Astrocyte of the cerebellum (primary cell): ENCODE data around the gene SLC2A9.

ENCODE experiments used
- DNase-seq: peaks from one replicate; pipeline ENCODE4 v3.0.0-alpha.2; 2011; ENCODE audit warnings: low read depth
- H3K4me3 ChIP-seq: 2 replicates; pipeline ENCODE4 v1.5.1; 2011; ENCODE audit warnings: mild to moderate bottlenecking, low read depth, low read length, moderate library complexity
- CTCF ChIP-seq: IDR thresholded peaks from 2 replicates; pipeline ENCODE4 v1.5.1; 2012; ENCODE audit warnings: low read length, low read depth, moderate library complexity, mild to moderate bottlenecking; ENCODE audit errors: missing control alignments
- in situ Hi-C: cut with HindIII; loops from 2 replicates; pipeline ENCODE4 v1.10.0; 2017; ENCODE audit warnings: low sequenced_read_pairs

SLC2A9 gene

GRCh38 chr4:9891056-9891455 lies 130.2 kb downstream of the SLC2A9 start:
- in situ Hi-C loops, result no loop called here
- H3K4me3 ChIP-seq, result no peak overlapping the region
- no peak for TF ChIP-seq CTCF
- no peak for DNase-seq

- TF ChIP-seq CTCF, result no peak
- H3K4me3 ChIP-seq, result no peak overlapping the region
- in situ Hi-C loops, result no loop called here
- no peak for DNase-seq
These were observed 132.0 kb downstream of the SLC2A9 start for GRCh38 chr4:9889306-9889705.

GRCh38 chr4:9885958-9886357 lies 135.3 kb downstream of the SLC2A9 start:
- TF ChIP-seq CTCF, result no peak
- in situ Hi-C loops, result no loop called here
- DNase-seq, result no peak
- H3K4me3 ChIP-seq, result no peak overlapping the region

GRCh38 chr4:9880406-9881197 lies 140.7 kb downstream of the SLC2A9 start:
- DNase-seq, result no peak
- no peak overlapping the region for H3K4me3 ChIP-seq
- no peak for TF ChIP-seq CTCF
- in situ Hi-C loops, result no loop called here

- no peak for TF ChIP-seq CTCF
- DNase-seq, result no peak
- in situ Hi-C loops, result no loop called here
- H3K4me3 ChIP-seq, result no peak overlapping the region
These were observed 144.2 kb downstream of the SLC2A9 start for GRCh38 chr4:9877123-9877522.

GRCh38 chr4:9875516-9875915 lies 145.8 kb downstream of the SLC2A9 start:
- no peak overlapping the region for H3K4me3 ChIP-seq
- in situ Hi-C loops, result no loop called here
- DNase-seq, result no peak
- no peak for TF ChIP-seq CTCF
